Activated CD4-positive, alpha-beta T cell treated with anti-CD3 and anti-CD28 coated beads, Interleukin-2, Interleukin-6, amounts not matched to agents 100 ng/mL and 50 ng/mL, durations not matched to agents 16 hours and 8 hours (primary cell): ENCODE data around the gene DNAJC13.

ENCODE experiments used
- DNase-seq: peaks from one replicate; pipeline ENCODE4 v3.0.0-alpha.2; 2020

Gene DNAJC13

DNA sequence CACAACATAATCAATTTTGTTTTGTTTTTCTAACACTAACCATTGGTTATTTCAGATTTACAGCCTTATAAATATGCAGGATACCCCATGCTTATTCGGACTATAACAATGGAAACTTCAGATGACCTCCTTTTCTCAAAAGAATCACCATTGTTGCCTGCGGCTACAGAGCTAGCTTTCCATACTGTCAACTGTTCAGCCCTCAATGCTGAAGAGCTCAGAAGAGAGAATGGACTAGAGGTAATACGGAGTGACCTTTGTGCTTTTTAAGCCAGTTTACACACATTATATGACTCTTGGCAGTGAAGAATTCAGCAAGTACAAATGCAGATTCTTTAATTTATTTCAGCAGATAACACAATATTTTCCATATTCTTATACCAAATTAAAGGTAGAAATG, 81.8 kb downstream of the DNAJC13 start:
- DNase-seq: no peak

DNA sequence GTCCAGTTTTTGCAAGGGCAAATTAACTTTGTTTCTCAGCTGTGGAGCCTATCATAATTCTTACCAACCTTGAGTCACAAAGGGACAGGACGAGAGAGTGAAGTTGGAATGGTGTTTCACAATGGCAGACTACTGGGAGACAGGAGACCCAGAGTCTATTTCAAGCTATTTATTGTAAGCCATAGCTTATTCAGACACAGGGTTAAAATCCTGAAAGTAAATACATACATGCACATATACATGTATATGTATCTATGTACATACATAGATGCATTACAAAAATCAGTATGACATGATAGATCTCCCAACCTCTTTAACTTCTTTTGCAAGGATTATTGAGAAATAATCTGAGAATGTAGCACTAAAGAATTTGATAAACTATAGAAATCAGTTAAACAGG, 86.3 kb downstream of the DNAJC13 start:
- DNase-seq: no peak

DNA sequence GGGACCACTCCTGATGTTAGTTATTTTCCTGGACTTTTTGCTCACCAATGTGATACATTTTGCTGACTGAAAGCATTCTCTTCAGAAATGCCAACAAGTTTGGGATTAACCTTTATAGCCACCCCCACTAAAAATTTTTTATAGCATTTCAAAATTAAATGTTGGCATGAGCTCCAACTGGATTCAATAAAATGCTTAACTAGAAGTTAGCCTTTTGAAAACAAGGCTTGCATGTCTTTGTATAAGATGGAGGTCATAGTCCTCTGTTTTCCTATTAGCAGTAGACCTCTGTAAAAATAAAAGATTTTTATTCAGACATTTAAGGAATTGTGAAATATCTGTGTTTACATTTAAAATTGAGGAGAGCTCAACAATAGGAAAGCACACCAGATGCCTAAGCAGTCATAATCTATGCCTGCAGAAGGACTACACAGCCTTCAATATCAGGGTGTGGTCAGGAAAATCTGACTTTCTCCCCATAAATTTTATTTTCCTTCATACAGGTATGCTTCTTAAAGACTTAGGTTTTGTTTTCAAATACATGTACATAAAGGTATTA, 87.2 kb downstream of the DNAJC13 start:
- no peak for DNase-seq

DNA sequence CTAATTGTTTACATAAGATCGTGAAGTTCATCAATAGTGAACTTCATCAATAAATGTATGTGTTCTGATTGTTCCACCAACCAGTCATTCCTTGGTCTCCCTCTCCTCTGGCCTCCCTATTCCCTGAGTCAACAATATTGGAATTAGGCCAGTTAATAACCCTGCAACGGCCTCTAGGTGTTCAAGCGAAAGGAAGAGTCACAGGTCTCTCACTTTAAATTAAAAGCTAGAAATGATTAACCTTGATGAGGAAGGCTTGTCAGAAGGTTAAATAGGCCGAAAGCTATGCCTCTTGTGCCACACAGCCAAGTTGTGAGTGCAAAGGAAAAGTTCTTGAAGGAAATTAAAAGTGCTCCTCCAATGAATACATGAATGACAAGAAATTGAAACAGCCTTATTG, 90.4 kb downstream of the DNAJC13 start:
- DNase-seq: no peak

- no peak for DNase-seq
Measured at GRCh38 chr3:132509096-132509495, 91.8 kb downstream of the DNAJC13 start.

DNA sequence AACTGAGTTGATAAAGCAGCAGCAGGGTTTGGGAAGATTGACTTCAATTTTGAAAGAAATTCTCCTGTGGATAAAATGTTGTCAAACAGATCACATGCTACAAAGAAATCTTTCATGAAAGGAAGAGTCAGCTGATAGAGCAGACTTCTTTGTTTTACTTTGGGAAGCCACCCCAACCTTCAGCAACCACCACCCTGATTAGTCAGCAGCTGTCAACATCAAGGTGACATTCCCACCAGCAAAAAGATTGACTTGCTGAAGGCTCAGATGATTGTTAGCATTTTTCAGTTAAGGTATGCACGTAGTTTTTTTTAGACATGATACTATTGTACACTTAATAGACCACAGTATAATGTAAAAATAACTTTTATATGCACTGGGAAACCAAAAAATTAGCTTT, 92.2 kb downstream of the DNAJC13 start:
- no peak for DNase-seq

DNA sequence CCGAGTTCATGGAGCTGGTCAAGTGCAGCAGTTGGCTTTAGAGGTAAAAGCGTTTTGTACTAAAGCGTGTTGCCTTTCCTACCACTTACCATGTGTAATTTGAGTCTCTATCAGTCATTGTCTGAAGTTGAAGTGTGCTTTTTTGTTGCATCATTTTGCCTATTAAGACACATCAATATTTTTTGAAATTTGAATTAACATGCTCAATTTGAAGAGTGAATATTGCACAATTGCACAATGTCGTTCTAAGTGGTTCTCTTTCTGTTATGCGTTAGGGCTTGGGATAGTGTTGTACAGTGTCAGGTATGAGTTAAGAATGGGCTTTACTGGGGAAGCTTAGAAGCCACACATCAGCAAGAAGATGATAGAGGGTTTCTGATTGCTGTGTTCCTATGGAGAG, 95.8 kb downstream of the DNAJC13 start:
- DNase-seq: no peak

DNA sequence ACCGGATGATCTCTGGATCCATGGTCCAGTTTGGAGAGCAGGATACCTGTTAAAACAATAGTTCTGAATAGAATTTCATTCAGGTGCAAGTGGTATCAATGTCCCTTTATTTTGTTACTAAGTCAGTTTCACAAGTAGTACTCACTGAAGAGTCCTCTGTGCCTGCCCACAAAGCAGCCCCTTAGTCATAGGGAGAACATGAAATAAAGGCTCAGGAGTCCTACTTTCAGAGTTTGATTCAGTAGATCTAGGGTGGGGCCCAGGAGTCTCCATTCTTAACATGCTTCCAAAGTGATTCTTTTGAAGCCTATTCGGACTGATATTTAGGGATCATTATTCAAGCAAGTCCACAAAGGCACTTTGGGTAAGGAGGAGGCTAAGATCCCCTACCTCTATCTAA, 100.0 kb downstream of the DNAJC13 start:
- DNase-seq: peak; percentile 12

GRCh38 chr3:132519914-132520313, 102.6 kb downstream of the DNAJC13 start:
- DNase-seq: no peak

GRCh38 chr3:132521901-132522300, 104.6 kb downstream of the DNAJC13 start:
- no peak for DNase-seq

GRCh38 chr3:132522353-132522752, 105.1 kb downstream of the DNAJC13 start:
- DNase-seq: peak; percentile 16

- no peak for DNase-seq
Measured at GRCh38 chr3:132530624-132531023, 113.3 kb downstream of the DNAJC13 start.

GRCh38 chr3:132535575-132536441, 118.5 kb downstream of the DNAJC13 start:
- peak; percentile 64 for DNase-seq

DNA sequence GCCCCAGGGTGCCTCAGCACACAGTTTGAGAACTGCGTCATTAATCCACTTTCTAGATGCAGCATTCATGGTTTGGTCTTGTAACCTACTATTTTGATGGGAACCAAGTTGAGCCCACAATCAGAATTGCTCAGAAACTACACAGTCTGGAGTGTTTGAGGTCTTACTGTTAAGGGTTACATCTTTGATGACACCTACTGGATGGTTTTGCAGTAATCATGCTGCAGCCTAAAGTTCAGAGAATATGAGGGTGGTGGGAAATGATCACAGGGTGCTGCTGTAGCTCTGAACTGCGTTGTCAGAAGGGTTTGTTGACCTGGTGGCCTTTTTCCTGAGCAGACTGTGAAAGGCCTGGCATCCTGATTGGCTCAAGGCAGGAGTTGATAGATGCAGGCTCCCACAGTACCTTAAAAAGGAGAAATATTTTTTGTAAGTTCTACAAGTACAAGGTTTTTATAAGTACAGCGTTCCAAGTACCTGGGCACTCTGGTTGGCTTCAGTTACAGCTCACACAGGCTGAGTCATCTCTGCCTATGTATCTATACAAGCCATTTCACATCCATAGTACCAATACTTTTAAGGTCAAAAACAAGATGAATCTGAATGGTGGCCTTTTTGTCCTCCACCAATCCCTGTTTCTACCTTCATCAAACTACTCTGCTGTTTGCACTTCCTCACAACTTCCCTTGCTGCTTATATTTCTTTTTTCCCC, 119.3 kb downstream of the DNAJC13 start:
- DNase-seq: no peak

GRCh38 chr3:132537297-132537696, 120.0 kb downstream of the DNAJC13 start:
- no peak for DNase-seq

GRCh38 chr3:132538072-132538471, 120.8 kb downstream of the DNAJC13 start:
- no peak for DNase-seq

GRCh38 chr3:132539681-132540080, 122.4 kb downstream of the DNAJC13 start:
- DNase-seq: no peak

GRCh38 chr3:132542577-132542976, 125.3 kb downstream of the DNAJC13 start:
- DNase-seq: no peak

DNA sequence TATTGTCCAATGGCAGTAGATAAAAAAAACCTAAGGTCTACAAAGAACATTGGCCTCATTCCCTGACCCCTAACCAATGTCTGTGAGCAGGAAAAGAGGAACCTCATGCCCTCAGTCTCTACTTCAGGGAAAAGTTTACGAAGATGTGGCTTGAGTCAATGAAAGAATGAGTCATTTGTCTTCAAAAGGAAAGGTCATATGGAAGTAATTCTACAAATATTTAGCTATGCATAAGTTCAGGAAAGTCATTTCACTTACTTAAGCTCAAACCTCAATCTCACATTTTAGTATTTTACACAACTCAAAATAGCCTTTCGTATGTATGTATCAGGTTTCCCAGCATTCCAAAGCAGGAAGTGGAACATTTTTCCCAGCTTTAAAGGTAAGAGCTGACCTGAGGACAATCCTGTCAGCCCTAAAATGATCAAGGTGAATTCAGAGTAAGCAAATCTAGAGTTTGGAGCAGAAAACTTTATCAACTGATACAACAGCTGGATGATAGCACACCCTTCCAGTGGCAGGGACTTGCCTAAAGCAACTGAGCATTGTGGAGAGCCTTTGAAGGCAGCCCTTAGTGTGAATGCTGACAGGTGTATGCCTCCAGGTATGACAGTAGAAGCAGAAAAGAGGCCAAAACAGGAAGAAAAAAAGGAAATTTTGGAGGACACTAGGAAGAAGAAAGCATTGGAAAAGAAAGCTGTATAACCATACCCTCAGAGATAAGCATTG, 125.9 kb downstream of the DNAJC13 start:
- DNase-seq: no peak

GRCh38 chr3:132544130-132544529, 126.8 kb downstream of the DNAJC13 start:
- no peak for DNase-seq

DNA sequence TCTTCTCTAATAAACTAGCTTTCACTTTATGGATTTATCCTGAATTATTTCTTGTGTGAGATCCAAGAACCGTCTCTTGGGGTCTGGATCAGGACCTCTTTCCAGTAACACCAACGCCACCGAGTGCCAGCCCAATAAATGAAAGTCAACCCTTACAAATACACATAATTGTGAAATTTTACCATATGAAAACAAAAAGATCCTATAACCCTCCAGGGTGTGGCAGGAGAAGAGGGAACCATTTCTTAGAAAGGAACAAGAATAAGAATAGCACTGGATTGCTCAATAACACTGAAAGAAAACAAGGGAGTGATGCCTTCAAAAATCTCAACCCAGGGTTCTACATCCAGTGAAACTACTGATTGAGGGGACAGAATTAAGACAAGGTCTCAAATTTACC, 128.2 kb downstream of the DNAJC13 start:
- DNase-seq: no peak

- no peak for DNase-seq
Measured at GRCh38 chr3:132549169-132549568, 131.9 kb downstream of the DNAJC13 start.

- peak; percentile 23 for DNase-seq
Measured at GRCh38 chr3:132549890-132550578, 132.7 kb downstream of the DNAJC13 start.
